ENCODE measurements around the gene GLIS2.

Gene GLIS2

DNA sequence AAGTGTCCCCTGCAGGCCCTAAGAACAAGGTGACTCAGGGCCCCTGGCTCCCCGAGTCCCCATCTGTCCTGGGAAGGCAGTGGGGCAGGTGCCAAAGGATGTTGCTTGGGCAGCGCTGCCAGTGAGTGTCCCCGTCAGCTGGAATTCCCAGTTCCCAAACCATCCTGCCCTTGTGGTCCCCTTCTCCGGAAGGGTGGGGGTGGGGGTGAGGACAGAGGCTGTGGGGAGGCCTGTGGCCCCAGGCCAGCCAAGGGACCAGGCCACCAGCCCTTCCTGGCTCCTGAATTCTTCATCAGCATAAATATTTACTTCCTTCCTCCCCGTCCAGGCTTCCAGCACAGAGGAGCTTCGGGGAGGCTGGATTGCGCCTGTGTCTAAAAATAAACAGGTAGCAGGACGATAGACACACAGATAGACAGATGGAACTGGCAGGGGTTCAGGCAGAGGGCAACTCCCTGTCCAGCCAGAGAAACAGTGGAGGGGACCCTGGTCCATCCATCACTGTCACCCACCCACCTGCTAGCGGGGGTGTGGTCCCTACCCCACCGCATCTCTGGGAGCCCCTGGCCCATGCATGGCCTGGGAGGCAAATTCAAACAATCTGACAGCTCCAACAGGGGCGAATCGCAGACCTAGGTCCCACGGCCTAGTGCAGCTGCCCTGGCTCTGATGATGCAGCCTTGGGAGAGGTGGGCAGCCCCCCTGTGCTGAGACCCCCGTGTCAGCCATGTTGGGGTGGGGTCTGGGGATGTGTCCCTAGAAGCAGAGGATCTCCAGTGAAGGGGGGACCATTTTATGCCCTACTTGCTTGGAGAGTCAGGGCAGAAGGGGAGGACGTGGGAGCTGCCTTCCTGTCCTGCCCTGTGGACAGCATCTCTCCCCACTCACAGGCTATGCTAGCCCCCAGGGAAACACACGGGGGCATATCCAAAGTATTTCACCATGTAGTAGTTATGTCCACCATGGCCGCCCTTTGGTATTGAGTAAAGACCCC lies 13.2 kb downstream of the GLIS2 start:
- TF ChIP-seq POLR2AphosphoS5 (IDR thresholded peaks at IDR 0.05; ENCODE audit: low read depth, low read length) = no peak
- TF ChIP-seq TAF1 (IDR thresholded peaks at IDR 0.05; ENCODE audit: borderline replicate concordance, insufficient read depth, low read length) = no peak
- no peak for TF ChIP-seq SIN3A (IDR thresholded peaks at IDR 0.05; ENCODE audit: borderline replicate concordance, insufficient read depth, low read length)
- TF ChIP-seq, protein P1, sequence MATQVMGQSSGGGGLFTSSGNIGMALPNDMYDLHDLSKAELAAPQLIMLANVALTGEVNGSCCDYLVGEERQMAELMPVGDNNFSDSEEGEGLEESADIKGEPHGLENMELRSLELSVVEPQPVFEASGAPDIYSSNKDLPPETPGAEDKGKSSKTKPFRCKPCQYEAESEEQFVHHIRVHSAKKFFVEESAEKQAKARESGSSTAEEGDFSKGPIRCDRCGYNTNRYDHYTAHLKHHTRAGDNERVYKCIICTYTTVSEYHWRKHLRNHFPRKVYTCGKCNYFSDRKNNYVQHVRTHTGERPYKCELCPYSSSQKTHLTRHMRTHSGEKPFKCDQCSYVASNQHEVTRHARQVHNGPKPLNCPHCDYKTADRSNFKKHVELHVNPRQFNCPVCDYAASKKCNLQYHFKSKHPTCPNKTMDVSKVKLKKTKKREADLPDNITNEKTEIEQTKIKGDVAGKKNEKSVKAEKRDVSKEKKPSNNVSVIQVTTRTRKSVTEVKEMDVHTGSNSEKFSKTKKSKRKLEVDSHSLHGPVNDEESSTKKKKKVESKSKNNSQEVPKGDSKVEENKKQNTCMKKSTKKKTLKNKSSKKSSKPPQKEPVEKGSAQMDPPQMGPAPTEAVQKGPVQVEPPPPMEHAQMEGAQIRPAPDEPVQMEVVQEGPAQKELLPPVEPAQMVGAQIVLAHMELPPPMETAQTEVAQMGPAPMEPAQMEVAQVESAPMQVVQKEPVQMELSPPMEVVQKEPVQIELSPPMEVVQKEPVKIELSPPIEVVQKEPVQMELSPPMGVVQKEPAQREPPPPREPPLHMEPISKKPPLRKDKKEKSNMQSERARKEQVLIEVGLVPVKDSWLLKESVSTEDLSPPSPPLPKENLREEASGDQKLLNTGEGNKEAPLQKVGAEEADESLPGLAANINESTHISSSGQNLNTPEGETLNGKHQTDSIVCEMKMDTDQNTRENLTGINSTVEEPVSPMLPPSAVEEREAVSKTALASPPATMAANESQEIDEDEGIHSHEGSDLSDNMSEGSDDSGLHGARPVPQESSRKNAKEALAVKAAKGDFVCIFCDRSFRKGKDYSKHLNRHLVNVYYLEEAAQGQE (IDR thresholded peaks at IDR 0.05; ENCODE audit: insufficient read depth in 1 of 2, low read depth in 2 of 2, low read length in 2 of 2) = no peak
- TF ChIP-seq FOXP2 (optimal IDR thresholded peaks at IDR 0.05; ENCODE audit: borderline replicate concordance, extremely low read depth, extremely low read length, insufficient read depth) = no peak

DNA sequence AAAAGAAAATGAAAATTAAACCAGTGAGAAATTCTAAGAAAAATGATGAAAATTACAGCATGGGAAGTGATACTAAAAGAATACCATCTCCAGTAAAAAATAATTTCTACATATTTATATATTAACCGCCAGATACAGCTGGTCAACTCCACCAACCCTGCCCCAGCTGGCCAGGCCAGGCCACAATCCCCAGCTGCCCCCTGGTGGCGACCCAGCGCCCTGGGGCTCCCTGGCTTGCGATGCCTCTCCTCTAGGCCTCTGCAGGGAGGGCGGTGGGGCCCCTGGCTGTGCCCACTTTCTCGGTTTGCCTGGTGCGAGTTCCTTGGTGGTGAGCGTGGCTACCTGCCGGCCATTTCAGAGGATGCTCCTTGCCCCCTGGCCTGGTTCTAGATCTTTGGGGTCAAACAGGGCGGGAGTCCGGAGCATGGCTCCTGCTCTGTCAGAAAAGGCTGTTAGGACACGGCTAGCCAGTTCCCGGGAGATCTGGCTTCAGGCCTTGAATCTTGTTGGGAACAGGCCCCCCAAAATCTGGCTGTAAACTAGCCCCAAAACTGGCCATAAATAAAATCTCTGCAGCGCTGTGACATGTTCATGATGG lies 14.5 kb downstream of the GLIS2 start:
- TF ChIP-seq, protein P1 (IDR thresholded peaks at IDR 0.05; ENCODE audit: insufficient read depth in 1 of 2, low read depth in 2 of 2, low read length in 2 of 2) = no peak
- peak; percentile 75 for TF ChIP-seq FOXP2 (optimal IDR thresholded peaks at IDR 0.05; ENCODE audit: borderline replicate concordance, extremely low read depth, extremely low read length, insufficient read depth)

DNA sequence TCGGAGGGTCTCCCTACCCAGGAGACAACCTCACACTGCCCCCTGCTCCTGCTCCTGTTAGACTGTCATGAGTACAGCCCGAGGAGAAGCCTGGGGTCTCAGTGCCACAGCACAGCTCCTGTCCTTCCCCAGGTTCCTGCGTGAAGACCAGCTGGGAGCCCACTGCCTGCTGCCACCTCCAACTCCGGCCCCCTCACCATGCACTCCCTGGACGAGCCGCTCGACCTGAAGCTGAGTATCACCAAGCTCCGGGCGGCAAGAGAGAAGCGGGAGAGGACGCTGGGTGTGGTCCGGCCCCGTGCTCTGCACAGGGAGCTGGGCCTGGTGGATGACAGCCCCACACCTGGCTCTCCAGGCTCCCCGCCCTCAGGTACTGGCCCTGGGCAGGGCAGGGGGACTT lies 16.2 kb downstream of the GLIS2 start:
- TF ChIP-seq, protein P1 (IDR thresholded peaks at IDR 0.05; ENCODE audit: insufficient read depth in 1 of 2, low read depth in 2 of 2, low read length in 2 of 2) = no peak
- TF ChIP-seq FOXP2 (optimal IDR thresholded peaks at IDR 0.05; ENCODE audit: borderline replicate concordance, extremely low read depth, extremely low read length, insufficient read depth) (no peak), TAF1 (IDR thresholded peaks at IDR 0.05; ENCODE audit: borderline replicate concordance, insufficient read depth, low read length) (no peak), POLR2AphosphoS5 (IDR thresholded peaks at IDR 0.05; ENCODE audit: low read depth, low read length) (no peak), SIN3A (IDR thresholded peaks at IDR 0.05; ENCODE audit: borderline replicate concordance, insufficient read depth, low read length) (no peak)

DNA sequence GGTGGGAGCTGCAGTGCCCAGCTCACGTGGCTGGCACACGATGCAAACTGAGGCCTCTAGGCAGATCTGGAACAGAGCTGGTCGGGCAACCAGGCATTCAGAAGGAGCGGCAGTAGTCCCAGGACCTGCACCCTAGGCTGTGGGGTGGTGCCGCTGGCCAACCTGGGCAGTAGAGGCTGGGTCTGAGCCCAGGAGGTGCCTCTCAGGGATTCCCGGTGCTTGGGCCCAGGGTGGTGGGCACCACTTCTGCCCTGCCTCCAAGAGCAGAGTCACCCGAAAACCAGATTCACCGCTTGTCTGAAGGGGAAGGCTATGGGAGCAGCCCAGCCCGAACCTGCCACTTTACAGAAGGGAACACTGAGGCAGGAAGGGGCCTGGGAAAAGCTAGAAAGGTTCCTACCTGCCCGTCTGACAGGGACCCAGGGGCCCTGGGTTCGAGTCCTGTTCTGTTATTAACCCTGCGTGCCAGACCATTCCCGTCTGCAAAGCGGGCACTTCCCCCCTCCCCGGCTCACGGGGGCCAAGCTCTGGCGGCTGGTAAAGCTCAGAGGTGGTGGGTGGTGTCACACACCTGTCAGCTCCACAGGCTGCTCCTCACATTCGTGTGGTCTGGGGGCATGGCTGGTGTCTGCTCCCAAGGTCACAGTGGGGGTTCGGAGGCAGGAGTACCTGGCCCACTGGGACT lies 16.9 kb downstream of the GLIS2 start:
- TF ChIP-seq POLR2AphosphoS5 (IDR thresholded peaks at IDR 0.05; ENCODE audit: low read depth, low read length) = no peak
- TF ChIP-seq FOXP2 (optimal IDR thresholded peaks at IDR 0.05; ENCODE audit: borderline replicate concordance, extremely low read depth, extremely low read length, insufficient read depth) = no peak
- no peak for TF ChIP-seq SIN3A (IDR thresholded peaks at IDR 0.05; ENCODE audit: borderline replicate concordance, insufficient read depth, low read length)
- no peak for TF ChIP-seq TAF1 (IDR thresholded peaks at IDR 0.05; ENCODE audit: borderline replicate concordance, insufficient read depth, low read length)
- TF ChIP-seq, protein P1 (IDR thresholded peaks at IDR 0.05; ENCODE audit: insufficient read depth in 1 of 2, low read depth in 2 of 2, low read length in 2 of 2) = no peak
